CD4-positive, CD25-positive, alpha-beta regulatory T cell (primary cell): Measurements from ENCODE around the gene LDLRAP1. TPM values are rescaled to one million over a fixed set of nuclear protein-coding genes. Genes with fewer than 3 reads are reported as not detected.
"Not testable (repeated sequence)": the region's sequence is repeated elsewhere in the genome, so short reads cannot be mapped to it uniquely, and the experiment has no call there.

Experiments
- ATAC-seq, 2 donors: fragments of 150-1000 bp; cut with Tn5 transposase; one replicate each; pipeline ENCODE4 v1.10.0; 2021; ENCODE audit warnings: low read depth in 2 of 2, moderate number of reproducible peaks in 2 of 2, moderate library complexity in 1 of 2
- DNase-seq, 3 donors: peaks; one replicate each; pipeline versions ENCODE4 v3.0.0 to v3.0.0-alpha.2; 2012 to 2022; ENCODE audit warnings: mixed read lengths in 1 of 3
- H3K27ac ChIP-seq: one replicate; pipeline ENCODE4 v1.7.0; 2013; ENCODE audit warnings: mild to moderate bottlenecking, low read length; ENCODE audit not compliant: insufficient read depth, poor library complexity, severe bottlenecking
- H3K27me3 ChIP-seq: one replicate; pipeline ENCODE4 v1.7.0; 2013; ENCODE audit warnings: low read length; ENCODE audit not compliant: control insufficient read depth, insufficient read depth
- H3K36me3 ChIP-seq: one replicate; pipeline ENCODE4 v1.7.0; 2013; ENCODE audit warnings: mild to moderate bottlenecking, low read length, moderate library complexity; ENCODE audit not compliant: control insufficient read depth, insufficient read depth
- H3K4me1 ChIP-seq: 2 replicates; pipeline ENCODE4 v1.7.0; 2013; ENCODE audit warnings: mild to moderate bottlenecking, low read length; ENCODE audit not compliant: insufficient read depth, control insufficient read depth, poor library complexity, severe bottlenecking
- H3K4me3 ChIP-seq: one replicate; pipeline ENCODE4 v1.7.0; 2013; ENCODE audit warnings: low read depth, mild to moderate bottlenecking, low read length, moderate library complexity
- H3K9me3 ChIP-seq, 2 experiments: 1 replicate in 1 of 2; 2 replicates in 1 of 2; pipeline ENCODE4 v1.7.0; 2013; ENCODE audit warnings: low read length in 2 of 2, mild to moderate bottlenecking in 1 of 2, moderate library complexity in 1 of 2; ENCODE audit not compliant: control insufficient read depth in 2 of 2
- H3K27ac Mint-ChIP-seq, 3 donors: one replicate each; pipeline ENCODE4 v1.8.0; 2020 to 2022; ENCODE audit warnings: mild to moderate bottlenecking in 3 of 3, mixed read lengths in 3 of 3, moderate library complexity in 2 of 3
- H3K27me3 Mint-ChIP-seq: one replicate; pipeline ENCODE4 v1.8.0; 2022; ENCODE audit warnings: mild to moderate bottlenecking, mixed read lengths
- H3K36me3 Mint-ChIP-seq: one replicate; pipeline ENCODE4 v1.8.0; 2020; ENCODE audit warnings: mixed read lengths
- H3K4me1 Mint-ChIP-seq, 4 donors: one replicate each; pipeline ENCODE4 v1.8.0; 2020 to 2022; ENCODE audit warnings: mixed read lengths in 4 of 4, mild to moderate bottlenecking in 1 of 4
- H3K4me3 Mint-ChIP-seq, 4 donors: one replicate each; pipeline ENCODE4 v1.8.0; 2020 to 2022; ENCODE audit warnings: mild to moderate bottlenecking in 4 of 4, mixed read lengths in 4 of 4, moderate library complexity in 3 of 4
- H3K9me3 Mint-ChIP-seq, 7 donors: one replicate each; pipeline ENCODE4 v1.8.0; 2020 to 2022; ENCODE audit warnings: mixed read lengths in 7 of 7, mild to moderate bottlenecking in 3 of 7, moderate library complexity in 2 of 7
- polyA plus RNA-seq, 4 donors: library from polyadenylated mRNA; unstranded; fragments of 300-500 nt; fragmentation: Illumina TruSeq; gene quantifications; one replicate each; pipeline ENCODE4 v1.2.3, GENCODE V29; 2021
- total RNA-seq: library from RNA; stranded (reverse); gene quantifications from one replicate; pipeline ENCODE4 v1.2.3, GENCODE V29; 2022

The LDLRAP1 gene
- total and polyA plus RNA-seq, 5 donors from 2014 or later, result 98.7 to 326 (median 236) TPM

DNA sequence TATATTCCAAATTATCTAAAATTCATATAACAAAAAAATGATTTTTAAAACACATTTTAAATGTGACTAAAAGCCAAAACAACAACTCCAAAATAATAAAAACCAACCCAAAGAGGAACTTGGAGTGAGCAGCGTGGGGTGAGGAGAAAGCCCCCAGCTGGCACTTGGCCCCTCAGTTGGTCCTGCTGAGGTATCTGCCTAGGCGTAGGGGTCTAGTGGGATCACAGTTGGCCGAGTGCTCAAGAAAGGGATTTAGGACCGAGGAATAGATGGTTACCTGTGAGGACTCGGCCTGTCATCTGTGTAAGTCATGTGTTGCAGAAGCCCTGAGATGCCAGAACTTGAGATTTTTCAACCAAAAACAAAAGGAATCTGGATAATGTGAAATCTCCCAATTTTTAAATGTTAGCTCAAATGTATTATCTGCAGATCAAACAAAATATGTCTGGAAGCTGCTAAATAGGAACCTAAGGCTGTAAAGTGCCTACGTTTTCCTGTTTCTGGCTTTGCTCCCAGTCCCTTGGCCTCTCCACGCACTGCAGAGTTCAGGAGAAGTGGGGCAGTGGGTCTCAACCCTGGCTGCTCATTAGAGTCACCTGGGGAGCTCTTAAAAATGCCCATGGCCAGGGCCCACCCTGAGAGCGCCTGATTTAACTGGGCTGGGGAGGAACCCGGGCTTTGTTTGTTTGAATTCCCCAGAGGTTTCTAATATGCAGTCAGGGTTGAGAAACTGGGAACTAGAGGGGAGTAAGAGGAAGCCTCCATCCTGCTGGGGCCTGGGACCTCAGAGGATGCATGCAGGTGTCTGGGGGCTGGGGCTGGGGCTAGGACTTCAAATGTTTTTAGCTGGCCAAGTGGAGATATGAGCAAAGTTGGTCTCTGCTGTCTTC, 38.5 kb upstream of the LDLRAP1 start:
- peak overlapping the region in 1 of 4 donors; percentile 16 for H3K4me3 Mint-ChIP-seq

DNA sequence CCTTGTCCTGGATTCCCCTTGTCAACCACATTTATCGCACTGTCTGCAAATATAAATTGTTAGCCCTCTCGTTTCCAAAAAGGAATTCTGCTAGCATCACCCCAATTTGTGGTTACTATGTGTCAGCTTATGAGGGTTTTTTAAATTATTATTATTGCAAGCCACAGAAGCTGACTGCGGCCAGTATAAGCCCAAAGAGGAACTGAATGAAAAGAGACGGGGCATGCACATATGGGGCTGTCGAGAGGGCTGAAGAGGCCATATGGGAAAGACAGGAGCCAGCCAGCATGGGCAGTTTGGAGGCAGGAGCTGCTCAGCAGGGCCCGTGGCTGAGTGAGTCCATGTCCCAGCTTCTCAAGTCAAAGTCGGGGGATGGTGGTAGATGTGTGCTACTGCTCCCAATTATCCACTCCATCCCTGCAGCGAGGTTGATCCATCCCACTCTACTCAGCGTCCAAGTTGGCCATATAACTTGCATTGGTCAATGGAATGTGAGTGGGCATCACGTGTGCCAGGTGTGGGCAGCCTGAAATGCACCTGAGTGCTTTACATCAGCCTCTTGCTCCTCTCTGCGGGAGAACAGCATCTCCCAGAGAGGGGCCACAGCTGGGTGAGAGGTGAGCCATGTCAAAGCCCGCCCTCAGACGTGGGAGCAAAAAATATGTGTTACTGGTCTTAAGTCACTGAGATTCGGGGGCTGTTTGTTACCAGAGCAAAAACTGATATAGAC, 37.6 kb upstream of the LDLRAP1 start:
- peak overlapping the region; percentile 65 to 93 (median 91) for H3K27ac Mint-ChIP-seq
- H3K36me3 Mint-ChIP-seq, result peaks cover under 1% of the 10 kb centered on the region
- H3K27me3 Mint-ChIP-seq, result no peaks in the 10 kb centered on the region
- ATAC-seq (no peak), DNase-seq (no peak)
- Histone ChIP-seq H3K4me3 (no peak overlapping the region), H3K27ac (no peak overlapping the region), H3K27me3 (no peaks in the 10 kb centered on the region), H3K9me3 (no peaks in the 10 kb centered on the region), H3K4me1 (peaks cover 15% of the 10 kb centered on the region), H3K36me3 (peaks cover 4% of the 10 kb centered on the region)
- H3K4me3 Mint-ChIP-seq, result peak overlapping the region in 3 of 4 donors; percentile 42 to 83 (median 78)
- H3K4me1 Mint-ChIP-seq, result peaks cover 8 to 34% (median 15%) of the 10 kb centered on the region in 4 donors
- H3K9me3 Mint-ChIP-seq, result peaks cover 0 to 3% (median 0%) of the 10 kb centered on the region in 7 donors

More for the DNA sequence above, 38.5 kb upstream of the LDLRAP1 start:
- H3K9me3 ChIP-seq, result no peaks in the 10 kb centered on the region
- no peak overlapping the region for H3K4me3 ChIP-seq
- H3K27me3 Mint-ChIP-seq, result no peaks in the 10 kb centered on the region
- peaks cover 6% of the 10 kb centered on the region for H3K36me3 Mint-ChIP-seq
- ATAC-seq (no peak), DNase-seq (no peak)
- H3K4me1 Mint-ChIP-seq, result peaks cover 8 to 34% (median 15%) of the 10 kb centered on the region in 4 donors
- no peaks in the 10 kb centered on the region for H3K27me3 ChIP-seq
- H3K9me3 Mint-ChIP-seq, result peaks cover 0 to 3% (median 0%) of the 10 kb centered on the region in 7 donors
- H3K27ac Mint-ChIP-seq, result peak overlapping the region; percentile 65 to 81 (median 69)
- H3K36me3 ChIP-seq, result peaks cover 7% of the 10 kb centered on the region
- peaks cover 15% of the 10 kb centered on the region for H3K4me1 ChIP-seq
- H3K27ac ChIP-seq, result no peak overlapping the region

DNA sequence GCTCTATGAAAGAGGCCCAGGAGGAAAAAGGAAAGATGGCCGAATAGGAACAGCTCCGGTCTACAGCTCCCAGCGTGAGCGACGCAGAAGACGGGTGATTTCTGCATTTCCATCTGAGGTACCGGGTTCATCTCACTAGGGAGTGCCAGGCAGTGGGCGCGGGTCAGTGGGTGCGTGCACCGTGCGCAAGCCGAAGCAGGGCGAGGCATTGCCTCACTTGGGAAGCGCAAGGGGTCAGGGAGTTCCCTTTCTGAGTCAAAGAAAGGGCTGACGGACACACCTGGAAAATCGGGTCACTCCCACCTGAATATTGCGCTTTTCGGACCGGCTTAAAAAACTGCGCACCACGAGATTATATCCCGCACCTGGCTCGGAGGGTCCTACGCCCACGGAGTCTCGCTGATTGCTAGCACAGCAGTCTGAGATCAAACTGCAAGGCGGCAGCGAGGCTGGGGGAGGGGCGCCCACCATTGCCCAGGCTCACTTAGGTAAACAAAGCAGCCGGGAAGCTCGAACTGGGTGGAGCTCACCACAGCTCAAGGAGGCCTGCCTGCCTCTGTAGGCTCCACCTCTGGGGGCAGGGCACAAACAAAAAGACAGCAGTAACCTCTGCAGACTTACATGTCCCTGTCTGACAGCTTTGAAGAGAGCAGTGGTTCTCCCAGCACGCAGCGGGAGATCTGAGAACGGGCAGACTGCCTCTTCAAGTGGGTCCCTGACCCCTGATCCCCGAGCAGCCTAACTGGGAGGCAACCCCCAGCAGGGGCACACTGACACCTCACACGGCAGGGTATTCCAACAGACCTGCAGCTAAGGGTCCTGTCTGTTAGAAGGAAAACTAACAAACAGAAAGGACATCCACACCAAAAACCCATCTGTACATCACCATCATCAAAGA, 36.6 kb upstream of the LDLRAP1 start:
- peaks cover 15% of the 10 kb centered on the region for H3K4me1 ChIP-seq
- not testable (repeated sequence) for H3K9me3 Mint-ChIP-seq

DNA sequence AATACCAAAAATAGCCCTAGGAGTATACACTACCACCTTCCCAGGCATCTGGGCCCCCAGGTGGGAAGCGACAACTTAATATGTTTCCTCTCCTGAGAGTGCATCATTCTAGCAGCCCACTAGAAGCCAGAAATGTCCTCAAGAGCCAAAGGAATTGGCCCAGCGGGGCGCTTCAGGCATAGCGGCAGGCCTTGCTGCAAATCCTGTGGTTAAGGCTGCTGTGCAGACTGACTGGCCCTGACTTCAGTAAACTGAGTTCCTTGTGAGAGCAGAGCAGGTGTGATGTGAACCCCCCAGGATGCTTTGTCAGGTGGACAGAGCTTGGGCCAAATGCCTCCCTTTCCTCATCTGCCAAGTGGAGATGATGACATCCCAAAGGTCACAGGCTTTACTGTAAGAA, 29.7 kb upstream of the LDLRAP1 start:
- no peaks in the 10 kb centered on the region for H3K27me3 ChIP-seq
- no peak overlapping the region for H3K27ac ChIP-seq
- H3K27ac Mint-ChIP-seq, result no peak overlapping the region
- DNase-seq (no peak), ATAC-seq (no peak)
- no peaks in the 10 kb centered on the region for H3K4me1 ChIP-seq
- H3K36me3 Mint-ChIP-seq, result no peaks in the 10 kb centered on the region
- no peak overlapping the region for H3K4me3 ChIP-seq
- peaks cover 0 to 6% (median 0%) of the 10 kb centered on the region in 7 donors for H3K9me3 Mint-ChIP-seq
- peaks cover 4% of the 10 kb centered on the region for H3K27me3 Mint-ChIP-seq
- H3K4me1 Mint-ChIP-seq, result peaks cover 0 to 9% (median 4%) of the 10 kb centered on the region in 4 donors
- H3K9me3 ChIP-seq, result no peaks in the 10 kb centered on the region
- H3K36me3 ChIP-seq, result no peaks in the 10 kb centered on the region
- no peak overlapping the region for H3K4me3 Mint-ChIP-seq

More for the DNA sequence above, 36.6 kb upstream of the LDLRAP1 start:
- H3K27me3 ChIP-seq, H3K4me3 ChIP-seq, H3K27ac ChIP-seq, H3K36me3 Mint-ChIP-seq, ATAC-seq, H3K27me3 Mint-ChIP-seq, H3K36me3 ChIP-seq, H3K9me3 ChIP-seq: not testable (repeated sequence)
- Mint-ChIP-seq H3K4me1 (peaks cover 8 to 34% (median 15%) of the 10 kb centered on the region in 4 donors), H3K27ac (peak overlapping the region; percentile 65 to 93 (median 91)), H3K4me3 (peak overlapping the region; percentile 42 to 83 (median 62))
- peak in 1 of 3 donors; percentile 53 for DNase-seq

DNA sequence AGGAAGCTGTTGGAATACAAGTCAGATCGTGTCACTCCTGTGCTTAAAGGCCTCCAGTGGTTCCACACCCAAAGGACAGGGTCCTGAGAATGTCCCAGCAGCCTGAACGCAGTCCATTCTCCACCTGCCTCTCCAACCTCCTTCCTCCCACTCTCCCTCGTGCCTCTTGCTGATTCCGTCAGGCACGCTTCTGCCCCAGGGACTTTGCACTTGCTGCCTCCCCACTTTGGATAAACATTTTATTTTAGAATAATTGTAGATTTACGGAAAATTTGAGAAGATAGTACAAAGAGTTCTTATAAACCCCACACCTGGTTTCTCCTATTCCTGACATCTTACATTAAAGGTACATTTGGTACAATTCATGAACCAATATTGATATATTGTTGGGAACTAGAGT, 28.4 kb upstream of the LDLRAP1 start:
- H3K4me3 Mint-ChIP-seq, result no peak overlapping the region
- Histone ChIP-seq H3K27ac (no peak overlapping the region), H3K27me3 (no peaks in the 10 kb centered on the region), H3K4me3 (no peak overlapping the region), H3K4me1 (no peaks in the 10 kb centered on the region), H3K36me3 (no peaks in the 10 kb centered on the region), H3K9me3 (no peaks in the 10 kb centered on the region)
- peaks cover 0 to 6% (median 0%) of the 10 kb centered on the region in 7 donors for H3K9me3 Mint-ChIP-seq
- H3K27ac Mint-ChIP-seq, result peak overlapping the region in 1 of 3 donors; percentile 18
- ATAC-seq (no peak), DNase-seq (no peak)
- peaks cover 0 to 9% (median 5%) of the 10 kb centered on the region in 4 donors for H3K4me1 Mint-ChIP-seq
- H3K36me3 Mint-ChIP-seq, result no peaks in the 10 kb centered on the region
- H3K27me3 Mint-ChIP-seq, result peaks cover 4% of the 10 kb centered on the region

DNA sequence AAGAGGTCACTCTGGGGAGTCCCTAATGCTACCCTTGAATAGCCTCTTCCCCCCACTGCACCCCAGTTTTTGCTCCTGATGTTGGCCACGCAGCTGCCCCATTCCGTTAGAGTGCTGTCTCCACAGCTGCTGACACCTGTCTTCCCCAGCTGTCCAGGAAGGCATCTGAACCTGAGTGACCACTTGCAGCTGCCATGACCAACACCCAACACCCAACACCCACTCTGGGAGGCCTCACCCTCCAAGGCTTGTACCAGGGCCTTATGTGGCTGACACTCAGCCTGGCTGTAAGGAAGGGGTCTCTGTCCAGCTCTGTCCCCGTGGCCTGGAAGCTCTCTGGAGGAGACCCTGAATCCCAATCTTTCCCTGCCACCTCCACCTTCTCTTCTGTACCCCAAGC, 26.7 kb upstream of the LDLRAP1 start:
- Histone ChIP-seq H3K4me1 (peaks cover 5% of the 10 kb centered on the region), H3K9me3 (no peaks in the 10 kb centered on the region), H3K27ac (no peak overlapping the region), H3K27me3 (no peaks in the 10 kb centered on the region), H3K4me3 (no peak overlapping the region), H3K36me3 (no peaks in the 10 kb centered on the region)
- Mint-ChIP-seq H3K27me3 (peaks cover 4% of the 10 kb centered on the region), H3K4me3 (no peak overlapping the region), H3K4me1 (peaks cover 4 to 16% (median 12%) of the 10 kb centered on the region in 4 donors), H3K27ac (no peak overlapping the region), H3K36me3 (no peaks in the 10 kb centered on the region), H3K9me3 (peaks cover 0 to 6% (median 0%) of the 10 kb centered on the region in 7 donors)
- no peak for DNase-seq
- no peak for ATAC-seq
